ENCODE measurements around the gene SMAD1.

SMAD1 gene

GRCh38 chr4:145481164-145481941 lies at the start of gene SMAD1:
Gene SMAD1 (plus strand): TSS chr4:145481853. CDS start chr4:145514614, 32,761 bp downstream.
- no peak for DNase-seq

GRCh38 chr4:145433684-145434083 lies 48.0 kb upstream of the SMAD1 start:
- DNase-seq = no peak

- DNase-seq = no peak
Observed at GRCh38 chr4:145435646-145436045, 46.0 kb upstream of the SMAD1 start.

GRCh38 chr4:145436114-145436513 lies 45.5 kb upstream of the SMAD1 start:
- no peak for DNase-seq

GRCh38 chr4:145436796-145437195 lies 44.9 kb upstream of the SMAD1 start:
- DNase-seq = no peak

GRCh38 chr4:145437466-145437865 lies 44.2 kb upstream of the SMAD1 start:
- no peak for DNase-seq

GRCh38 chr4:145438298-145438697 lies 43.4 kb upstream of the SMAD1 start:
- DNase-seq = no peak

- no peak for DNase-seq
Observed at GRCh38 chr4:145440292-145441007, 41.2 kb upstream of the SMAD1 start.

GRCh38 chr4:145446184-145446583 lies 35.5 kb upstream of the SMAD1 start:
- no peak for DNase-seq

GRCh38 chr4:145451895-145452294 lies 29.8 kb upstream of the SMAD1 start:
- DNase-seq = no peak

GRCh38 chr4:145452447-145453162 lies 29.0 kb upstream of the SMAD1 start:
- DNase-seq = no peak

GRCh38 chr4:145453163-145453520 lies 28.5 kb upstream of the SMAD1 start:
- DNase-seq = no peak

GRCh38 chr4:145473203-145473602 lies 8.4 kb upstream of the SMAD1 start:
- DNase-seq = no peak

GRCh38 chr4:145480257-145480656 lies 1.4 kb upstream of the SMAD1 start:
- DNase-seq = no peak

GRCh38 chr4:145481942-145482208 lies 222 bp downstream of the SMAD1 start:
- DNase-seq = no peak

GRCh38 chr4:145482209-145483037 lies 770 bp downstream of the SMAD1 start:
- no peak for DNase-seq

- DNase-seq = peak; percentile 41
Observed at GRCh38 chr4:145483514-145483913, 1.9 kb downstream of the SMAD1 start.

- peak; percentile 95 for DNase-seq
Observed at GRCh38 chr4:145484225-145484846, 2.7 kb downstream of the SMAD1 start.

- no peak for DNase-seq
Observed at GRCh38 chr4:145485120-145485519, 3.5 kb downstream of the SMAD1 start.

- no peak for DNase-seq
Observed at GRCh38 chr4:145486603-145487002, 5.0 kb downstream of the SMAD1 start.

- DNase-seq = no peak
Observed at GRCh38 chr4:145487631-145488030, 6.0 kb downstream of the SMAD1 start.

GRCh38 chr4:145488310-145488709 lies 6.7 kb downstream of the SMAD1 start:
- DNase-seq = no peak

GRCh38 chr4:145489556-145489955 lies 7.9 kb downstream of the SMAD1 start:
- no peak for DNase-seq
